Adipocyte (in vitro differentiated cells): ENCODE results near the gene VPS26C.
"Not testable (repeated sequence)": the region's sequence is repeated elsewhere in the genome, so short reads cannot be mapped to it uniquely, and the experiment has no call there.

ENCODE experiments used
- DNase-seq: peaks from one replicate; pipeline ENCODE4 v3.0.0-alpha.2; 2015; ENCODE audit warnings: low read depth
- H3K27me3 ChIP-seq: replicated peaks from 2 replicates; pipeline ENCODE4 v1.7.0; 2013; ENCODE audit warnings: mild to moderate bottlenecking, low read length, moderate library complexity; ENCODE audit not compliant: control insufficient read depth, insufficient read depth
- H3K36me3 ChIP-seq: 2 replicates; pipeline ENCODE4 v1.7.0; 2013; ENCODE audit warnings: low read length, mild to moderate bottlenecking, moderate library complexity; ENCODE audit not compliant: control insufficient read depth, insufficient read depth, severe bottlenecking
- H3K4me1 ChIP-seq: 2 replicates; pipeline ENCODE4 v1.7.0; 2013; ENCODE audit warnings: mild to moderate bottlenecking, low read length, moderate library complexity; ENCODE audit not compliant: control insufficient read depth, insufficient read depth
- H3K4me3 ChIP-seq: 2 replicates; pipeline ENCODE4 v1.7.0; 2013; ENCODE audit warnings: mild to moderate bottlenecking, low read length, moderate library complexity
- H3K9ac ChIP-seq: 2 replicates; pipeline ENCODE4 v1.7.0; 2013; ENCODE audit warnings: mild to moderate bottlenecking, low read length, moderate library complexity
- H3K9me3 ChIP-seq: 2 replicates; pipeline ENCODE4 v1.7.0; 2013; ENCODE audit warnings: mild to moderate bottlenecking, low read length, moderate library complexity; ENCODE audit not compliant: control insufficient read depth

VPS26C gene

DNA sequence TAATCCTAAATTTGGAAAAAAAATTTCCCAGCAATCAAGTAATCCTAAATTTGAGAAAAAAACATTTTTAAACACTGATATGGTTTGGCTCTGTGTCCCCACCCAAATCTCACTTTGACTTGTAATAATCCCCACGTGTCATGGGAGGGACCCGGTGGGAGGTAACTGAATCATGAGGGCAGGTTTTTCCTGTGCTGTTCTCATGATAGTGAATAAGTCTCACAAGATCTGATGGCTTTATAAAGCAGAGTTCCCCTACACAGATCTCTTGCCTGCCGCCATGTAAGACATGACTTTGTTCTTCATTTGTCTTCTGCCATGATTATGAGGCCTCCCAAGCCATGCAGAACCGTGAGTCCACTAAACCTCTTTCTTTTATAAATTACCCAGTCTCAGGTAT is 12.1 kb upstream of the VPS26C start:
- H3K9me3 ChIP-seq, DNase-seq, H3K4me3 ChIP-seq, H3K9ac ChIP-seq, H3K36me3 ChIP-seq, H3K4me1 ChIP-seq, H3K27me3 ChIP-seq: not testable (repeated sequence)

- H3K9ac ChIP-seq: no peak overlapping the region
- H3K36me3 ChIP-seq: no peaks in the 10 kb centered on the region
- no peak for DNase-seq
- H3K27me3 ChIP-seq: no peaks in the 10 kb centered on the region
- H3K9me3 ChIP-seq: no peaks in the 10 kb centered on the region
- no peak overlapping the region for H3K4me3 ChIP-seq
- H3K4me1 ChIP-seq: no peaks in the 10 kb centered on the region
Observed at GRCh38 chr21:37278199-37278598, 11.1 kb upstream of the VPS26C start.

- Histone ChIP-seq H3K9ac (no peak overlapping the region), H3K36me3 (no peaks in the 10 kb centered on the region), H3K27me3 (no peaks in the 10 kb centered on the region), H3K9me3 (no peaks in the 10 kb centered on the region), H3K4me1 (no peaks in the 10 kb centered on the region), H3K4me3 (no peak overlapping the region)
- no peak for DNase-seq
Observed at GRCh38 chr21:37276377-37276776, 9.2 kb upstream of the VPS26C start.

DNA sequence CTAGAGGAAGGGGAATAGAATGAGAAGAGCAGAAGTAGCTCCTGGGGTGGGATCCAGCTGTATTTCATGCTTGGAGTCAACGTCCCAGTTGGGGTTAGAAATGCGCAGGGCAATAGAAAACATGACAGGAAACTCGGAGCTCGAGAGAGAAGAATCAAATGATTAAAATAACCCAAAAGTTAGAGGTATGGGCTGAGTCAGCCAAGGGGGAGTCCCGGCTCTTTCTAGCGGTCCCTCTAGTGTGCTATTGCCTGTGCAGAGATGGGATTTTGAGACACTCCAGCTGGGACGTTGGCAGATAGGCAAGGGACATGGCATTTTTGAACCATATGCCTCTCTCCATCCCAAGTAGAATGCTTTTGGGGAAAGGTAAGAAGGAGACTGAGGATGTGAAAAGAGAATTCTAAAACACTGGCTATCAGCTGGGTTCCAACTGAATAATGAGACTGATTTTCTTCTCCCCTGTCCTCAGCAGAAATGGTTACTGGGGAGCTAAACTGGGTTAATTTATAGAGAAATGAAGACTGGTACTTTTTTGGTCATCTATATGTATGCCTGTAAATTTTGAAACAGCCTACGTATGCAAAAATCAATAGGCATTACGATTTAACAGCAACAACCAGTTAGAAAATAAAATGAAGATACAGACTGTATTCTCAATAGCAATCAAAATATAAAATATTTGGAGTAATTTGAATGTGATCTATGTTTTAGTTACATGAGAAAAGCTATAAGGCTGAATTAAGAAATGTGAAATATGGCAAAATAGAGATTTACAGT is 7.0 kb upstream of the VPS26C start:
- Histone ChIP-seq H3K4me3 (no peak overlapping the region), H3K4me1 (no peaks in the 10 kb centered on the region)

GRCh38 chr21:37273440-37273839 is 6.3 kb upstream of the VPS26C start:
- Histone ChIP-seq H3K36me3 (no peaks in the 10 kb centered on the region), H3K27me3 (no peaks in the 10 kb centered on the region)
- DNase-seq: no peak

More for the DNA sequence above, 7.0 kb upstream of the VPS26C start:
- no peaks in the 10 kb centered on the region for H3K27me3 ChIP-seq
- DNase-seq: no peak
- H3K36me3 ChIP-seq: no peaks in the 10 kb centered on the region
- no peaks in the 10 kb centered on the region for H3K9me3 ChIP-seq
- H3K9ac ChIP-seq: no peak overlapping the region

DNA sequence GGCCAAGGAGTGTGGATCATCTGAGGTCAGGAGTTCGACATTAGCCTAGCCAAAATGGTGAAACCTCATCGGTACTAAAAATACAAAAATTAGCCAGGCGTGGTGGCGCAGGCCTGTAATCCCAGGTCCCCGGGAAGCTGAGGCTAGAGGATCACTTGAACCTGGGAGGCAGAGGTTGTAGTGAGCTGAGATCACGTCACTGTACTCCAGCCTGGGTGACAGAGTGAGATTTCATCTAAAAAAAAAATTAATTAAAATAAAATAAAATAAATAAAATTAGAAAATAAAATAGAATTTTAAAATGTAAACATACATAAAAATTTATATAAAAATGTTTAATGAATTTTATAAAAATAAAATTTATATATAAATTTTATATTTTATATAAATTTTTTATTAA is 5.8 kb upstream of the VPS26C start:
- no peak overlapping the region for H3K9ac ChIP-seq
- H3K27me3 ChIP-seq: no peaks in the 10 kb centered on the region
- no peak overlapping the region for H3K4me3 ChIP-seq
- H3K36me3 ChIP-seq: no peaks in the 10 kb centered on the region
- no peak for DNase-seq
- H3K4me1 ChIP-seq: peaks cover 5% of the 10 kb centered on the region
- no peaks in the 10 kb centered on the region for H3K9me3 ChIP-seq

More at GRCh38 chr21:37273440-37273839, 6.3 kb upstream of the VPS26C start:
- no peaks in the 10 kb centered on the region for H3K9me3 ChIP-seq
- H3K4me3 ChIP-seq: no peak overlapping the region
- no peak overlapping the region for H3K9ac ChIP-seq
- peaks cover 3% of the 10 kb centered on the region for H3K4me1 ChIP-seq

DNA sequence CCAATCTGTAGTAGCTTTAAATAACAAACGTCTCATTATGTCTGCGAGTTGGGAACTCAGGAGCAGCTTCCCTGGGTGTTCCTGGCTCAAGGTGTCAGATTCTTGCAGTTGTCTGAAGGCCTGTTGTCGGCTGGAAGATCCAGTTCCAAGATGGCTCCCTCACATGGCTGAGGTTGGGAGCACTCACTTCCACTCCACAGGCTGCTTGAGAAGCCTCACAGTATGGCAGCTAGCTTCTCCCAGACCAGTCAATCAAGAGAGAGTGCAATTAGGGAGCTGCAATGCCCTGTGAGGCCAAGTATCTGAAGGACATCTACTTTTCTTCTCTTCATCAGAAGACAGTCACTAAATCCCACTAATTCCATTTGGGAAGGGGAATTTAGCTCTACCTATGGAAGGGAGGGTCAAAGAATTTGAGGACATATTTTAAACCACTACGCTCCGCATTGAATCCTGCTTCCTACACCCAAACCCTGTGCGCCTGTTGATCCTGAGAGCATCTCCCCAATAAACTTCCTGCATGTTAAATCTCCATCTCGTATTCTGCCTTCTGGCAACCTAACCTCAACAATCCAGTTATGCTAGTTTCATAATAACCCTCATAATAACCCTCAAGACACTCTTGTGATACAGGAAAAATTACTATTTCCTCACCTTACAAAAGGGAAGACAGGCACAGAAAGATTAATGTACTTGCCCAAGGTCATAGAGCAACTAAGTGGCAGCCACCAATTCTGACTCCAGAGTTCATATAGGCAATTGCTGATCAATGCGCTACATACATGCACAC is 3.6 kb upstream of the VPS26C start:
- peaks cover 11% of the 10 kb centered on the region for H3K4me1 ChIP-seq
- no peaks in the 10 kb centered on the region for H3K36me3 ChIP-seq
- H3K4me3 ChIP-seq: no peak overlapping the region
- H3K9me3 ChIP-seq: no peaks in the 10 kb centered on the region
- H3K27me3 ChIP-seq: no peaks in the 10 kb centered on the region
- H3K9ac ChIP-seq: no peak overlapping the region
- no peak for DNase-seq

GRCh38 chr21:37269481-37269880 is 2.3 kb upstream of the VPS26C start:
- H3K9ac ChIP-seq: no peak overlapping the region
- H3K36me3 ChIP-seq: no peaks in the 10 kb centered on the region
- H3K27me3 ChIP-seq: no peaks in the 10 kb centered on the region
- no peak overlapping the region for H3K4me3 ChIP-seq
- no peaks in the 10 kb centered on the region for H3K9me3 ChIP-seq
- H3K4me1 ChIP-seq: peaks cover 19% of the 10 kb centered on the region
- no peak for DNase-seq

GRCh38 chr21:37268186-37268503 is 1.0 kb upstream of the VPS26C start:
- DNase-seq: no peak
- Histone ChIP-seq H3K9me3 (no peaks in the 10 kb centered on the region), H3K9ac (peak overlapping the region; percentile 98), H3K4me3 (peak overlapping the region; percentile 82), H3K27me3 (no peaks in the 10 kb centered on the region), H3K4me1 (peaks cover 25% of the 10 kb centered on the region), H3K36me3 (no peaks in the 10 kb centered on the region)

- H3K4me3 ChIP-seq: peak overlapping the region; percentile 82
- H3K9me3 ChIP-seq: no peaks in the 10 kb centered on the region
- H3K9ac ChIP-seq: peak overlapping the region; percentile 98
- H3K27me3 ChIP-seq: no peaks in the 10 kb centered on the region
- DNase-seq: peak; percentile 75
- H3K36me3 ChIP-seq: no peaks in the 10 kb centered on the region
- peaks cover 25% of the 10 kb centered on the region for H3K4me1 ChIP-seq
Observed at GRCh38 chr21:37266515-37267221, 466 bp downstream of the VPS26C start.

DNA sequence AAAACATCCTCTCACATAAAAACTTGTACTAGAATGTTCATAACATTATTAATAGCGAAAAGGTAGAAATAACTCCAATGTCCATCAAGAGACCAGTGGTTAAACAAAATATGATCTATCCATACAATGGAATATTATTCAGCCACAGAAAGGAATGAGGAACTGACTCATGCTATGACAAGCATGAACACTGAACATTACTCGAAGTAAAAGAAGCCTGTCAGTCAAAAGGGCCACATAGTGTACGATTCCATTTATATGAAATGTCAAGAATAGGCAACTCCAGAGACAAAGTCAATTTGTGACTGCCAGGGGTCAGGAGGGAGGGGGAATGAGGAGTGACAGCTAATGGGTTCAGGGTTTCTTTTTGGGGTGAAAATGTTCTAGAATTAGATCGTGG is 2.3 kb downstream of the VPS26C start:
- Histone ChIP-seq H3K4me3 (no peak overlapping the region), H3K4me1 (peaks cover 25% of the 10 kb centered on the region), H3K36me3 (no peaks in the 10 kb centered on the region)

More for the DNA sequence above, 2.3 kb downstream of the VPS26C start:
- Histone ChIP-seq H3K9me3 (no peaks in the 10 kb centered on the region), H3K27me3 (no peaks in the 10 kb centered on the region), H3K9ac (no peak overlapping the region)
- no peak for DNase-seq
